Panc1 (cell line): ENCODE data around the gene SIRPA.

Experiments
- CTCF ChIP-seq: fragments of 450-650 bp; IDR thresholded peaks from 2 replicates; pipeline ENCODE4 v1.5.1; 2017; ENCODE audit warnings: mild to moderate bottlenecking
- POLR2AphosphoS5 ChIP-seq: IDR thresholded peaks from 2 replicates; pipeline ENCODE4 v1.6.1; 2012; ENCODE audit warnings: mild to moderate bottlenecking, low read depth, low read length, moderate library complexity
- REST ChIP-seq, 2 experiments: IDR thresholded peaks; 2 replicates each; pipeline ENCODE4 v1.6.1; 2011 to 2012; ENCODE audit warnings: low read depth in 2 of 2, control low read depth in 1 of 2, low read length in 1 of 2, mild to moderate bottlenecking in 1 of 2, moderate library complexity in 1 of 2; ENCODE audit not compliant: insufficient read depth in 1 of 2

GRCh38 chr20:1885940-1886693, 9.1 kb upstream of the SIRPA start:
- TF ChIP-seq CTCF (no peak), REST (IDR thresholded peaks at IDR 0.05; ENCODE audit: insufficient read depth in 1 of 2, low read depth in 2 of 2, low read length in 1 of 2) (no peak), POLR2AphosphoS5 (no peak)
